RKO (cell line): Measurements from ENCODE around the gene SNX27.
"Not testable (repeated sequence)": the region's sequence is repeated elsewhere in the genome, so short reads cannot be mapped to it uniquely, and the experiment has no call there.

Source experiments
- DNase-seq: peaks from one replicate; pipeline ENCODE4 v3.0.0-alpha.2; 2016; ENCODE audit warnings: low spot score

SNX27 gene

DNA sequence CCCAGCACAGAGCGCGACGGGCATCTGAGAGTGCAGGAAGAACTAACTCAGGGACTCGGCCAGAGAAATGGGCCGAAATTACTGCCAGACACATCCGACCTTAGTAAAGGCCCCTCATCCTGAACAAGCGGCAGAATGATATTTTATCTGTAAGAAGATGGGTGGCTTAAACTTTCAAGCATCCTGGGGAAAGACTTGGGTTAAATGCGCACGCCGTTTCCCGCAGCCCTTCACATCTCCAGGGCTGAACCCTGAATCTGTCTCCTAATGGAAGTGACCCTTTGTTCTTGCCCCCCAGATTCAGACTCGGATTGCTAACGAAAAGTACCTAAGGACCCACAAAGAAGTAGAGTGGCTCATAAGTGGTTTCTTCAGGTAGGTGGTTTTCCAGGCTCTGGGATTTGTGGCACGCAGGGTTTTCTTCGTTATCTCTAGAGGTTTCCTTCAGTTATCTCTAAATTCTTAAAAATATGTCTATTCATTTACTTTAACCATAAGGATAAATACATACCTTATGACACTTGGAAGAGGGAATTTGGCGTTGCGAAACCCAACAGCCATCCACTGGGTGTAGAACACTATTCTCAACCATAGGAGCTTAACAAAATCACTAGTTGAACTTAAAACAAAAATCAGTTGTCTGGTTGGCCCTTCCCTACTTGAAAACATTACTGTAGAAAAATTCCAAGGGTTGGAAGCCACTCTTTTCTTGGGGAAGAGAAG, 110.1 kb downstream of the SNX27 start:
- no peak for DNase-seq

DNA sequence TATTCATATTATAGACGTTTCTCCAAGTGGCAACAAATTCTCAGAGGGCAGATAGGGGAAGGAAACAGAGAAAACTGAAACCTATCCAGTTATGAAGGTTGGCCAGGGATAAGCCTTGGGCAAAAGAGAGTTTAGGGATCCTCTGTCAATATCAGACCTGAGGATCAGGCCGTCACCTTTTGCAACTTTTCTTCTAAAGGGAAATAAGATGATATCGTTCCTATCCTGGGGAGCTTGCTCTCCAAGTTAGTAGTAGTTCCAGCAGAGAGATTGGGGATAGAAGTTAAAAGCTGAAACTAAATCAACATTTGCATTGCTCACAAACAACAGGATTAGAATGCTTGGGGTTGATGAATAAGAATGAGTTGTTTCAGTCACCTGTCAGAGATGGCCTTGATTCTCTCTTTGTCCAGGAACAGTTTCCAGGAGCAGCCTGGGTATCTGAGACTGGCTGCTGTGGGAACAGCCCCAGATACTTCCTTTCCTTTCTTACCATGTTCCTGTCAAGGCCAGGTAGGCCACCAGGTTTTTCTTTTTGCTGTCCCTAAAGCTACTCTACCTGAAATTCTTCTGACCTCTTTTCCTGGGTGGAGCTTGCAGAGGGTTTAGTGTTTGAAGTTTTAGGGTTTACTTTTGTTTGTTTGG, 112.0 kb downstream of the SNX27 start:
- no peak for DNase-seq

DNA sequence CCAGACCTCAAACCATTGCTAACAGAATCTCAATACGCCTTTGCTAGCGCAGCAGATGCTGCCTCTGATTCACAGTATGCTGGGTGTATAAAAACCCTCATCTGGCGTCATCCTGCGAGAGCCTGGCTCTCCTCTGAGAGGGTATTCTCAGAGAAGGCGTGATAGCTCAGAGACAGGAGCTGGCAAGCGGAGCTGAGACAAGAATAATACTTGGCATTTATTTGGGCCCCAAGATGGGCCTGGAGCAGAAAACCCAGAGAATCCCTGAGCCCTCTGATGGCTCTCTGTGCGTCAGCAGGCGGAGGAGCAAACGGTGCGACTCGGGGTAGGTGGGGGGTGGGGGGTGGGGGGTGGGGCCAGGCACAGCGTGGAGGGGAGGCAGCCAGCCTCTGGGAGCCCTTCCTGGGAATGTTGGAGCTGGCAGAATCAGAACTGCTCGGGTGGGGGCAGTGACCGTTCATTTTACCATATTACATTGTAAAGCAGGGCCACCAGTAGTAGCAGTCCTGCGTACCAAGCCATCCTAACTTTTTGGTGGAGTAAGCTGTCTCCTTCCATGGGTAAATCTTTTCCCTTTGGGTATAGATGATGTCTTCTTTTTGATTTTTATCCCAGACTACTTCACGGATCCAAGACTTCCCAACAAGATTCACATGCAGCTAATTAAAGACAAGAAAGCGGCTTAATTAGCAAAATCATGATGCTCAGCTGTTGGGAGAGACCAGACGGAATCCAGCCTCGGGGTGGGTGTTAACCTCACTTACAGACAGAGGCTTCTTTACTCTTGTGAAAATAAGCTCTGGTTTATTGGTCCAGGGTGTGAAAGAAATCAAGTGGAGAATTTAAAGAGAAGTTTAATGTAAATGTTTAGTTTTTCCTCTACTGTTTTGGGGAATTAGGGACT, 116.6 kb downstream of the SNX27 start:
- DNase-seq: no peak

GRCh38 chr1:151729157-151729965, 117.5 kb downstream of the SNX27 start:
- no peak for DNase-seq

DNA sequence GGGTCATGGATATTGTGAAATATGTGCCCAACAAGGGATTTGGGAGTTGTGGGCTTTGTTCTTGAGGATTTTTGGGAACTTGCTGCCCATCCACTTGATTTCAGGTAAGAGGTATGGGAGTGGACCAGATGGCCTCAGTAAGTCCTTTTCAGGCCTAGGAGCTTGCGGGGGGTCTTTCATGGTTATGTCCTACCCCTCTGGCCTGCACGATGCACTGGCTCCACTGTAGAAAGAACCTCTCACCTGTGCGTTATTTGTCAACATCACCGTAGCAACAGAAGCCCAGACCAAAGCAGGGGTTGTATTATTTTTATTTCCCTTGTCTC, 118.1 kb downstream of the SNX27 start:
- no peak for DNase-seq

DNA sequence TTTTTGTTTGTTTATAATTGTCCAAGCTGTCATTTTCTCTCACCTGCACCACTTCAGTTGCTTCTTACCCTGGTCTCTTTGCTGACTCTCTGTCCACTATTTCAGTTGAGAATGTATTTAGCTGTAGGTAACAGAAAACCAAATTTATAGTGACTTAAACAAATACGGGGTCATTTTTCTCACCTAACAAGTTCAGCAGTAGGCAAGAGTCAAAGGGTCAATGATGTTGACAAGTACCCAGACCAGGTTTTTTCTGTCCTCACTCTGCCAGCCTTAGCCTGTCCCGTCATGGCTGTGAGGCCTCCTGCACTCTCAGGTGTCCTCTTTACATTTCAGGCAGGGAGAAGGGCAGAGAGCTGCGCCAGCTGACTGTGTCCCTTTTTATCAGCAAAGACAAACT, 121.3 kb downstream of the SNX27 start:
- no peak for DNase-seq

DNA sequence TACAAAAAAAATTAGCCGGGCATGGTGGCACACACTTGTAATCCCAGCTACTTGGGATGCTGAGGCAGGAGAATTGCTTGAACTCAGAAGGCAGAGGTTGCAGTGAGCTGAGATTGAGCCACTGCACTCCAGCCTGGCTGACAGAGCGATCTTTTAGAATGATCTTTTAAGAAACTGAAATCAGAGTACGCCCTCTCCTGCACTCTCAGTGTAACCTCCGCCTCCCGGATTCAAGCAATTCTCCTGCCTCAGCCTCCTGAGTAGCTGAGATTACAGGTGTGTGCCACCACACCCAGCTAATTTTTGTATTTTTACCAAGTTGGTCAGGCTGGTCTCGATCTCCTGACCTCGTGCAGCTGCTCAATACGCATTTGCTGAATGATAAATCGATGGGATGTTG, 122.1 kb downstream of the SNX27 start:
- not testable (repeated sequence) for DNase-seq

GRCh38 chr1:151737026-151737425, 125.2 kb downstream of the SNX27 start:
- DNase-seq: no peak

DNA sequence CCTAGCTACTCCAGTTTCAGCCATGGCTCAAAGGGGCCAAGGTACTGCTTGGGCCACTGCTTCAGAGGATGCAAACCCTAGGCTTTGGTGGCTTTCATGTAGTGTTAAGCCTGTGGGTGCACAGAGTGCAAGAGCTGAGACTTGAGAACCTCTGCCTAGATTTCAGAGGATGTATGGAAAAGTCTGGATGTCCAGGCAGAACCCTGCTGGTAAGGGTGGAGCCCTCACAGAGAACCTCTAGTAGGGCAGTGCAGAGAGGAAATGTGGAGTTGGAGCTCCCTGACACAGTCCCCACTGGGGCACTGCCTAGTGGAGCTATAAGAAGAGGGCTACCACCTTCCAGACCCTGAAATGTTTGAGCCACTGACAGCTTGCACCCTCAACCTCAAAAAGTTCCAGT, 125.6 kb downstream of the SNX27 start:
- no peak for DNase-seq

DNA sequence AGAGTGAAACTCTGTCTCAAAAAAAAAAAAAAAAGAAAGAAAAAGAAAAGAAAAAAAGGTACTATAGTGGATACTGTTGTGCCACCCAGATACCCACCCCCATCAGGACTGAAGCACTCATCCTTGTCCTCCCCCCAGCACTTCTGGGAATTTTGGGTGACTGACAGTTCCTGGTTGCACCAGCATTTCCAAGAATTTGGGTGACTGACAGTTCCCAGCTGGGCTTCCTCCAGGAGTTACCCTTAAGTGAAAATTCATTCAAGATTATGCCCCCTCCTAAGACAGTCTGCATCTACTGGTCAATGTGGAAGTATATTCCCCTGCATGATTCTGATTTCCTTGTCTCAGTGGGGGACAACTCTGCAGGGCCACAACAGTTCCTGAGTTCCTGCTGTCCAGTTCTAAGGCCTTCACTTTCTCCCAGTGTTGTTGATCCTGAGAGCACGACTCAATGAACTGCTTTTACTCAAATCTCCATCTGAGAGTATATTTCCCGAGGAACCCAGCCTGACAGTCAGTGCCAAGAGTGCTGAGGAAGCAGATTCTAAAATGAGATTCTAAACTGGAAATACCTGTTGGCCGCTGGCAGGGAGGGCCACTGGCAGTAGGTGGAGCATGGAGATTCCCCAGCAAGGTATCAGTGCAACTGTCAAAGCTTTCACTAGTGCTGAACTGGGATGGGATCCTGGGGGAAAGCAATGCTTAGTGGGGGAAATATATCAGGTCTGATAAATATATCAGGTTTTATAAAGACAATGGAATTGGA, 127.9 kb downstream of the SNX27 start:
- DNase-seq: no peak

GRCh38 chr1:151741516-151741915, 129.7 kb downstream of the SNX27 start:
- DNase-seq: no peak
